GM21381 (cell line): Measurements from ENCODE around the gene PPEF1.

ENCODE experiments used
- ATAC-seq: cut with Tn5 transposase; IDR thresholded peaks from one replicate; pipeline ENCODE4 v1.9.1; 2021; ENCODE audit warnings: mild to moderate bottlenecking, moderate library complexity; ENCODE audit not compliant: unreplicated experiment

PPEF1 gene

DNA sequence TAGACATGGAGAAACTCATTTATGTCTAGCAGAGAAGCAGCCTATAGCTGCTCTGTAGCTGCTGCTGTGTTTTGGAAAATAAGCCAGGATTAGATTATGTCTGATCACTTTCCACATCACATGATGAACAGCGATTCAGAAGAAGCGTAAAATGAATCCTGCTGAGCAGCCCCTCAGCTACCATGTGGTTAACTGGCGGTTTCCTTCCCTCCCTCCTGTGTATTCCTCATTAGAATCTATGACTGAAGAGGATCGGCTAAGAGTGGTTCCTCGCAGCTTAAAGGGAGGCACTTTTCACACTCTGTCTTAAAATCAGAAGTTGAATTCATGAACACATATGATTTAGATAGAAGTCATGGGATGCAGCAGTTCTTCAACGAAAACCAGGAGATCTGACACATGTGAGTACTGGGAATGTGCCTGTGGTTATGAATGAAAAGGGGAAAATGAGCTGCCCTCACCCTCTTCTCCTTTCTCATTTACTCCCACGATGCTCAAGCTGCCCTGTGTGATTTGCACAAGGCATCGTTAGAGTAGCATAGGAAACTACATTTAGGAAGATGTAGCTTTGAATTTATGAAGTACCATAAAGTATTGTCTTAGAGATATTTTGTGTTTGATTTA is at the start of gene PPEF1:
TSS of gene PPEF1 (plus strand) at position 220 of the 624 bp plus-strand sequence. CDS start at position 356, 136 bp downstream.
- ATAC-seq = no peak

- no peak for ATAC-seq
These were observed 46.2 kb upstream of the PPEF1 start for GRCh38 chrX:18661273-18661672.

DNA sequence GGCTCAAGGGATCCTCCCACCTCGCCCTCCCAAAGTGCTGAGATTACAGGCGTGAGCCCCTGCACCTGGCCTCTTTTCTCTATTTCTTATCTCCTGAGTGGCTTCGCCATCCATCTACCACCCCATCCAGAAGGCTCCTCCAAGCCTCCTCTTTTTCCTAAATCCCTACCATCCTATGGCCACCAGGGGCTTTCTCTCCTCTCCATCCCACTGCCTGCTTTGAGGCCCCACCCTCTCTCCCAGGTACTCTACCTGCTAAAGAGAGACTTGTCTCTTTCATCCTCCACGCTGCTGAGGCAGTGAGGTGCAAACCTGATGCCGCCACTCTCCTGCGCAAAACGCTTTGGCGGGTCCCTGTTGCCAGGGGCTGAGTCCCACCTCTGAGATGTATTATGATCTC is 42.5 kb upstream of the PPEF1 start:
- no peak for ATAC-seq

DNA sequence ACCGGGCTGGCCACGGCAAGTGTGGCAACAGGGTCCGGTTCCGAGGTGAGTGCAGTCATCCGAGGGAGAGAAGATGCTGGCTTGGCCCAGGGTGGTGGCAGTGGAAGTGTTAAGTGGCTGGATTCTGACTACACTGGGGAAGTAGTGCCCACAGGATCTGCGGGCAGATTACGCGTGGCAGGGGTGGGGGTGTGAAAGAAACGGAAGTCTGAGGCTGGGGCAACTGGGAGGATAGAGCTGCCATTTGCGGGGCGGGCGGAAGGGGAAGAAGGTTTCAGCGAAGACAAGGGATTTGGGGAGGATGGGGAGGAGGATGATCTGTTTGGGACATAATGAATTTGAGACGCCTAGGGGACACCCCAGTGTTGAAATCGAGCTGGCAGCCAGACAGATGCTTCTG is 40.8 kb upstream of the PPEF1 start:
- ATAC-seq = no peak

GRCh38 chrX:18668071-18668835 is 39.2 kb upstream of the PPEF1 start:
- ATAC-seq = no peak

- no peak for ATAC-seq
These were observed 35.4 kb upstream of the PPEF1 start, which contains the start of gene RS1 for GRCh38 chrX:18672008-18672407. Gene RS1, minus strand, starts transcription at chrX:18672108. Its CDS starts 40 bp downstream, at chrX:18672068.

DNA sequence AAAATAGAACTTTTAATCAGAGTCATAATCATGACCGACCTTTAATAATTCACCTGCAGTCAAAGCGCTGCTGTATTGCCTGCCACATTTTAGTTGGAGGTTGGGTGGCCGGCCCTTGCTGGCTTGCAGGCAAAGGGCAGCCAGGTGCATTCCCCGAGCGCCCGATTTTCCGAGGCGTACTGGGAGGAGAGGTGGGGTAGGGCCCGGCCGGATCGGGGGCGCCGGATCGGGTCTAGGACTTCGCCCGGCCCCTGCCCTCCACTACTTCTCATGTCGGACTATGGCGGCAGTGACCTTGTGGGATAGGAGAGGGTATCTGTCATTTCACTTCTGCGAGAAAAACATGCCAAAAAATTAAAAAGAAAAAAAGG is 33.0 kb upstream of the PPEF1 start:
- peak; percentile 41 for ATAC-seq

- ATAC-seq = peak; percentile 83
These were observed 32.4 kb upstream of the PPEF1 start for GRCh38 chrX:18674788-18675735.

- no peak for ATAC-seq
These were observed 31.4 kb upstream of the PPEF1 start for GRCh38 chrX:18676050-18676449.

DNA sequence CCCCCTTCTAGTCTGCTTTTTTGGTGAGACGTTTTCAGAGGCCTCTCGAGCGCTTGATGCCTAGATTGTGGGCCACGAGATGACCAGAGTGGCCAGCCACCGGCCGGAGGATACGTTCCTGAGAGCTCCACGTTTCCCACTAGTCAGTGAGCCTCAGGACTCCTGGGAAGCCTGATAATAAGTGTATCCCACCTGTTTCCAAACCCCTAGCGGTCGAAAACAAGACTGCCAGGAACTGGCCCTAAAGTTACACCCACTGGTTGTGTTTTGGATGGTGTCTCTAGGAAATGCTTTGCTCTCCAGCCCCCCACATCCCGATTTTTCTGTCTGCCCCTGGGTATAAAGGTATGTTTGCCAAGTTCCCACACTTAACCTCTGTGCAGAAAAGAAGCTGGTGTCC is 31.0 kb upstream of the PPEF1 start:
- no peak for ATAC-seq

DNA sequence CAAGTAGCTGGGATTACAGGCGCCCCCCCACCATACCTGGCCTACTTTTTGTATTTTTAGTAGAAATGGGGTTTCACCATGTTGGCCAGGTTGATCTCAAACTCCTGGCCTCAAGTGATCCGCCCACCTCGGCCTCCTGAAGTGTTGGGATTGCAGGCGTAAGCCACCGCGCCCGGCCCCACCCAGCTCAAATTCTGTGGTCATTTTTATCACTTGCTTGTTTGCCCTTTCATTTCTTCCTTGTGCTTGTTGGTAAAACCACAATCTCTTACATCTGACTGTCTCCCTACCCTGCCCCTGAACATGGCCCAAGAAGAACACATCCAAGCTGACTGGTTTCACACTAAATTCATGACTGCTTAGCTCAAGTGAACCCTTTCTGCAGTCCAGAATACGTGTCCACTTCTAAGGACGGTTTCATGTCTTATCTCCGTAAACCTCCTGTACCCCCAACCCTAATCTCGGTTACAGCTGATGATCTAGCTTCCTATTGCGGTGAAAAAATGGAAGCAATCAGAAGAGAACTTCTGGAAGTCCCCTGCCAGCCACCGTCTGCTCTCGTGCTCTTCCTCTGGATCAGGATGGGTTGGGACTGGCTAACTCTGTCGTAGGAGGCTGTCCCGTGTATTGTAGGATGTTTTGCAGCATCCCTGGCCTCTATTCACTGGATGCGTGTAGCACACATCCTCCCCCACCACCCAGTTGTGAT is 30.1 kb upstream of the PPEF1 start:
- ATAC-seq = no peak

DNA sequence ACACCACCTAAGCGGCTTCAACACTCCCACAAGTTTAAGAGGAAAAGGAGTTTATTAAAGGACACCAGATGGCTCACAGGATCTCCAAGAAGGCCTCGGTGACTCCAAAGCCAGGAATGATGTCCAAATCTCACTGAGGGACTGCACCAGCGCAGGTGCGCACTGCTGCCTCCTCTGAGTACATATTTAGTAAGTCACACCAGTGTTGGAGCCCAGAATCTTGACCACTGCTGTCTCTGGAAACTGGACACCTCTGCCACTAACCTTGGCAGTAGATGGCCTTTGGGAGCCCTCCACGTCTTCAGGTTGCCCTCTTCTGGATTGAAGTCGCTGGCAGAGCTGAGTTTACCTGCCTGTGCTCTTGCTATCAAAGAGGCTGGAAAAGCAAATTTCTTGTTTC is 25.4 kb upstream of the PPEF1 start:
- ATAC-seq = no peak

GRCh38 chrX:18682979-18683387 is 24.5 kb upstream of the PPEF1 start:
- ATAC-seq = no peak

GRCh38 chrX:18687856-18688495 is 19.5 kb upstream of the PPEF1 start:
- no peak for ATAC-seq

- ATAC-seq = no peak
These were observed 16.0 kb upstream of the PPEF1 start for GRCh38 chrX:18691431-18691830.

- ATAC-seq = no peak
These were observed 14.9 kb upstream of the PPEF1 start for GRCh38 chrX:18692541-18692940.

DNA sequence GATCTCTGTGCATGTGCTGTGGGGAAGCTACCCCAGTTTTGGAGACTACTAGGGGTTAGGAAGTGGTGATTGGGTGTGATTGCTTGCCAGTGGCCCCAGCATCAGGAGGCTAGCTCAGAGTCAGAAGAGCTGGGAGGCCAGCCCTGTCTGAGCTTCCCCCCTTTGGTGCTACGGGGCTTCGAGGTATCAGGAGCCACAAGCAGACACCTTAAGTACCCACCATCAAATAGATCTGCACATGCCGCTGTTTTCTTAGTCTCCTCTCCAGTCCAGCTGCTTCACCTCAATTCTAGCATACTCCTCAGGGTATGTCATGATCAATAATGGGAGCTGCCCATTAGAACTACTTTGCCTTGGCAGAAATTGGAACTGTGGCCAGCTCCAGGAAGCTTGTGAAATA is 10.8 kb upstream of the PPEF1 start:
- ATAC-seq = no peak

- ATAC-seq = no peak
These were observed 8.5 kb upstream of the PPEF1 start for GRCh38 chrX:18698737-18699650.

DNA sequence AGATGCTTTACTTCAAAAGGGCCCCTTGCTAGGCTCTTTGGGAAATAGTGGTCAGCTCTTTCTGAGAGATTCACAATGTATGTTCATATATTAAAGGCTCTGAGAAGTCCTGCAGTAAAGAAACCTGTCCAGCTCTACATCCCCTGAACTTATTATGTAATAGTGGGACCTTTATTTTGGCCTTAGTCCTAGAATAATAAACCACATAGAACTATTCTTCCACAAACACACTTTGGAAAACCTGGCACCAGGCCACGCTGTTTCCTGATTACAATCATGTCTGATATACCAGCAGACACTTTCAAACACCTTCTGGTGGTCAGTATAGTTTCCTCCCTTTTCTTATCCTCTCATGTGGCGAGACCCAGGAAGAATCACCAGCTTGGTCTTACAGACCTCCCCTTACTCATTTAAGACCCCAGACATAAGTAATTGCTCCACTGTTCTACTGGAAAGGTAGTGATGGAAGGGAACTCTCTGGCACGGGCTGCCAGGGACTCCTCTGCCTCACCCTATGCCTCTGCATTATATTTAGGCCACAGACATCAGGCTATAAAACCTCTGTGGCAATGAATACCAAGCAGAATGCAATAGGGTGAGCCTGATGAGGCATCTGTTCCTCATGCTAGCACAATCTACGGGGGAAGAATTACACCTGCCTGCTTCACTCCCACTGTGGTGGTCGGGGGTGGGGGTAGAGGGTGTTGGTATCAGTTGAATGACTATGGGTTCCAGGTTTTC is 5.7 kb upstream of the PPEF1 start:
- no peak for ATAC-seq
